ENCODE measurements around the gene MED29.

The MED29 gene

DNA sequence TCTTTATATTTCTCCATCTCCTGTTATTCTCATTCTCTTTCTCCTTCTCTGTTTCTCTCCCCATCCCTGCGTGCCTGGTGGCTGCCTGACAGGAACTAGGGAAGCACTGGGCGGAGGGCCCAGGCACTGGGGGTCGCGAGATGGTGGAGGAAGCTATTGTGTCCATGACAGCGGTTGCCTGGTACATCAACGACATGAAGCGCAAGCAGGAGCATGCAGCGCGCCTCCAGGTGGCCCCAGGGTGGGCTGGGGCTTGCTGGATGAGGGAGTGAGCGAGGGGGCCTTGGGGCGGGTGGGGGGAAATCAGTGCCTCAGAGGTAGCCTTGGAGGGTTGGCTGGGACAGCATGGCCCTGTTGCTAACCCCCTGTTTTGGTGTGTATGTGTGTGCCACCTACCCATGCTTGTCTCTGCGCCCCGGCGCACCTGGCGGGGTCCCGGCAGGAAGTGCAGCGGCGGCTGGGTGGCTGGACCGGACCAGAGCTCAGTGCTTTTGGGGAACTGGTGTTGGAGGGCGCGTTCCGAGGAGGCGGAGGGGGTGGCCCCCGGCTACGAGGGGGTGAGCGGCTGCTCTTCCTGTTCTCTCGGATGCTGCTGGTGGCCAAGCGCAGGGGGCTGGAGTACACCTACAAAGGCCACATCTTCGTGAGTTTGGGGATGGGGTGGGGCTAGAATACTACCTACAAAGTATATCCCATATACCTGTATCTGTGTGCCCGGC, 26.4 kb downstream of the MED29 start:
- Mint-ChIP-seq H3K36me3 (ENCODE audit: low read depth) (peaks cover 9% of the 10 kb centered on the region), H3K9me3 (no peaks in the 10 kb centered on the region), H3K4me1 (ENCODE audit: low read depth) (peaks cover 12% of the 10 kb centered on the region), H3K27ac (no peak overlapping the region), H3K4me3 (peak overlapping the region; percentile 40), H3K27me3 (ENCODE audit: low read depth) (no peaks in the 10 kb centered on the region)

DNA sequence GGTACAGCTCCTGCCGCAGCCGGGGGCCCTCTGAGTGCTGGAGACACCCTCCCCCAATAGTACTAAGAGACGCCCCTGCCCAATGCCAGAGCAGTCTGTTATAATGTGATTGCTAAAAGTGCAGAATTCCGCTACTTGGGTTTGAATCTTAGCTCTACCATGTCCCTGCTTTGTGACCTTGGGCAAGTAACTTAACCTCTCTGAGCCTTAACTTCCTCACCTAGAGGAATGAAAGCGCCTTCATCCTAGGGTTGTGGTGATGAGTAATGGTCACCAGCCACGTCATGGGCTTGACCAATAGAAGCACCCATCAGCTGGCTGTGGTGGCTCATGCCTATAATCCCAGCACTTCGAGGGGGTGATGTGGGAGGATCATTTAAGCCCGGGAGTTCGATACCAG, 27.8 kb downstream of the MED29 start:
- Mint-ChIP-seq H3K9me3 (no peaks in the 10 kb centered on the region), H3K27ac (no peak overlapping the region), H3K4me3 (no peak overlapping the region), H3K4me1 (ENCODE audit: low read depth) (peaks cover 9% of the 10 kb centered on the region), H3K36me3 (ENCODE audit: low read depth) (peaks cover 13% of the 10 kb centered on the region), H3K27me3 (ENCODE audit: low read depth) (no peaks in the 10 kb centered on the region)

DNA sequence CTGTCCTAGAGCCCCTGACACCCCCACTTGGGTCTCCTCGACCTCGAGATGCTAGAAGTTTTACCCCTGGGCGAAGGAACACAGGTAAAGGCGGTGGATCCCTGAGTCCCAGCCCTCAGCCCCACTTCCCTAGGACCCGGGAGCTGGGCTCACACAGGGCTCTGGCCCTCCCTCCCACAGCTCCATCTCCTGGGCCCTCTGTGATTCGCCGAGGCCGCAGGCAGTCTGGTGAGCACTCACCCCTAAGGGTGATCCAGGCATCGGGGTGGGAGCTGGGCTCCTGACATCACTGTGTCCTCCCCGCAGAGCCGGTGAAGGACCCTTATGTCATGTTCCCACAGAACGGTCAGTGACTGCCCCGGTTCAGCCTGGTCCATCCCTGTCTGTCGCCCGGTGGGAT, 29.6 kb downstream of the MED29 start:
- H3K4me3 Mint-ChIP-seq, result no peak overlapping the region
- no peak overlapping the region for H3K27ac Mint-ChIP-seq
- H3K36me3 Mint-ChIP-seq (ENCODE audit: low read depth), result peaks cover 22% of the 10 kb centered on the region
- H3K4me1 Mint-ChIP-seq (ENCODE audit: low read depth), result peaks cover 2% of the 10 kb centered on the region
- no peaks in the 10 kb centered on the region for H3K9me3 Mint-ChIP-seq
- H3K27me3 Mint-ChIP-seq (ENCODE audit: low read depth), result no peaks in the 10 kb centered on the region

DNA sequence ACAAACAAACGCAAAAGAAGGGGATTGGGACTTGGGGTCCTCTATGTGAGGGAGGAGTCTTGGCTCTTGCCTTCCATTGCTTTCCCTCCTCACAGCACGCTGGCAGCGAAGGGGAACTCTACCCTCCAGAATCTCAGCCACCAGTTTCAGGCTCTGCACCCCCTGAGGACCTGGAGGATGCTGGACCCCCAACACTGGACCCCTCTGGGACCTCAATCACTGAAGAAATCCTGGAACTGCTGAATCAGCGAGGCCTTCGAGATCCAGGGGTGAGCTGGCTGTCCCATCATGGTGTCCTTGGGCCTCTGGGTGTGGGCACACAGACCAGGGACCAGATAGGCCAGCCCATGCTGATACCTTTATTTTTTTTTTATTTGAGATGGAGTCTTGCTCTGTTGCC, 30.8 kb downstream of the MED29 start:
- peaks cover 24% of the 10 kb centered on the region for H3K36me3 Mint-ChIP-seq (ENCODE audit: low read depth)
- peaks cover 4% of the 10 kb centered on the region for H3K4me1 Mint-ChIP-seq (ENCODE audit: low read depth)
- no peak overlapping the region for H3K4me3 Mint-ChIP-seq
- no peak overlapping the region for H3K27ac Mint-ChIP-seq
- no peaks in the 10 kb centered on the region for H3K27me3 Mint-ChIP-seq (ENCODE audit: low read depth)
- H3K9me3 Mint-ChIP-seq, result no peaks in the 10 kb centered on the region

DNA sequence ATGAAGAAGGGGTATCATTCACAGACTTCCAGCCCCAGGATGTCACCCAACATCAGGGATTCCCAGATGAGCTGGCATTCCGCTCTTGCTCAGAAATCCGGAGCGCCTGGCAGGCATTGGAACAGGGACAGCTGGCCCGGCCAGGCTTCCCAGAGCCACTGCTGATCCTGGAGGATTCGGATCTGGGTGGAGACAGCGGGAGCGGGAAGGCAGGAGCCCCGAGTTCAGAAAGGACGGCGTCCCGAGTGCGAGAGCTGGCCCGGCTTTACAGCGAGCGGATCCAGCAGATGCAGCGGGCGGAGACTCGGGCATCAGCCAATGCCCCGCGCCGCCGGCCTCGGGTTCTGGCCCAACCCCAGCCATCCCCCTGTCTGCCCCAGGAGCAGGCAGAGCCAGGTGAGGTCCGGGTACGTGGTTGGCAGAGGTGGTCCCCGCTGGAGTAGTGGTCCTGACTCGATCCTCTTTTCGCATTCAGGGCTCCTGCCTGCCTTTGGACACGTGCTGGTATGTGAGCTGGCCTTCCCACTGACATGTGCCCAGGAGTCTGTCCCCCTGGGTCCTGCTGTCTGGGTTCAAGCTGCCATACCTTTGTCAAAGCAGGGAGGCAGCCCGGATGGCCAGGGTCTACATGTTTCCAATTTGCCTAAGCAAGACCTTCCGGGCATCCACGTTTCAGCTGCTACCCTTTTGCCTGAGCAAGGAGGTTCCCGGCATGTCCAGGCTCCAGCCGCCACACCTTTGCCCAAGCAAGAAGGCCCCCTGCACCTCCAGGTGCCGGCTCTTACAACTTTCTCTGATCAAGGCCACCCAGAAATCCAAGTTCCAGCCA, 32.3 kb downstream of the MED29 start:
- no peak overlapping the region for H3K27ac Mint-ChIP-seq
- H3K36me3 Mint-ChIP-seq (ENCODE audit: low read depth), result peaks cover 21% of the 10 kb centered on the region
- no peak overlapping the region for H3K4me3 Mint-ChIP-seq
- no peaks in the 10 kb centered on the region for H3K27me3 Mint-ChIP-seq (ENCODE audit: low read depth)
- no peaks in the 10 kb centered on the region for H3K9me3 Mint-ChIP-seq
- H3K4me1 Mint-ChIP-seq (ENCODE audit: low read depth), result peaks cover 2% of the 10 kb centered on the region

DNA sequence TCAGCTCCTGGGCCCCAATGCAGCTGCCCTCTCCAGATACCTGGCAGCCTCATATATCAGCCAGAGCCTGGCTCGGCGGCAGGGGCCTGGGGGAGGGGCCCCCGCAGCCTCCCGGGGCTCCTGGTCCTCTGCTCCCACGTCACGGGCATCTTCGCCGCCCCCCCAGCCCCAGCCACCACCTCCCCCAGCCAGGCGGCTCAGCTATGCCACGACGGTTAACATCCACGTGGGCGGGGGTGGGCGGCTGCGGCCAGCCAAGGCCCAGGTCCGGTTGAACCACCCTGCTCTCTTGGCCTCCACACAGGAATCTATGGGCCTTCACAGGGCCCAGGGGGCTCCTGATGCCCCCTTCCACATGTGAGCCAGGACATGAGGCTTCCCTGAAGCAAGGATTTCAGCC, 33.8 kb downstream of the MED29 start:
- no peak overlapping the region for H3K27ac Mint-ChIP-seq
- peaks cover 15% of the 10 kb centered on the region for H3K36me3 Mint-ChIP-seq (ENCODE audit: low read depth)
- peaks cover 2% of the 10 kb centered on the region for H3K4me1 Mint-ChIP-seq (ENCODE audit: low read depth)
- H3K27me3 Mint-ChIP-seq (ENCODE audit: low read depth), result no peaks in the 10 kb centered on the region
- H3K4me3 Mint-ChIP-seq, result no peak overlapping the region
- no peaks in the 10 kb centered on the region for H3K9me3 Mint-ChIP-seq

DNA sequence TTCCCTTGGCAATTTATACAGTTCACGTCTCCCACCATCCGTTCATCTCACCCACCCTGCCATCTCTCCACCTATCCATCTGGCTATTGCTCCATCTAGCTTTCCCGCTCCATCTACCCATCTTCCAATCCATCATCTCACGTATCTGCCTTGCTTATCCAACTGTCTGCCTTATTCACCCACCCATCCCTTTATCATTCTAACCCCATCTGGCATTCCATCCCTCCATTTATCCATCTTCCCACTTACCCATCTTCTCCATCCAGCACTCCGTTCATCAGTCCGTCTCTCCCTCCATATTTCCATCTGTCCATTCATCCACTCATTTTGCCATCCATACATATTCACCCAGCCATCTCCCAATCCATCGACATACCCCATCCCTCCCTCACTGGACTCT, 34.6 kb downstream of the MED29 start:
- peaks cover 6% of the 10 kb centered on the region for H3K4me1 Mint-ChIP-seq (ENCODE audit: low read depth)

DNA sequence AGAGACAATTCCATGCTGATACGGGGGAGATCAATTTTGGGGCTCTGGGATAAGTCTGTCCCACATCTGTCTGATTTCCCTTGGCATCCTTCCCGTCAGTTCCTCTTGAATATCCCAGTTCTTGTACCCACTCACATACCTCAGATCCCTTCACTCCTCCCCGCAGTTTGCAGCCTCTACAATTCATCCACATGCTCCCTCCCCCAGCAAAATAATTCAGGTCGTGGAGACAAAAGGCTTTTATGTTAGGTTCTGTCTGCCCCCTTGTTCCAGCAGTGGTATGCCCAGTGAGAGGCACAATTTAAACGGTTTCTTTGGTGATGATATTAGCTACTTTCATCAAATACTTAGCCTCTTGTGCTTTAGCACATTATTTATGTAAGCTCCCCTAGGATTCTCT, 35.0 kb downstream of the MED29 start:
- Mint-ChIP-seq H3K27me3 (ENCODE audit: low read depth) (no peaks in the 10 kb centered on the region), H3K36me3 (ENCODE audit: low read depth) (peaks cover 18% of the 10 kb centered on the region), H3K9me3 (no peaks in the 10 kb centered on the region), H3K4me3 (no peak overlapping the region), H3K27ac (no peak overlapping the region), H3K4me1 (ENCODE audit: low read depth) (peaks cover 11% of the 10 kb centered on the region)

More for the DNA sequence above, 34.6 kb downstream of the MED29 start:
- Mint-ChIP-seq H3K9me3 (no peaks in the 10 kb centered on the region), H3K4me3 (no peak overlapping the region), H3K27ac (no peak overlapping the region), H3K36me3 (ENCODE audit: low read depth) (peaks cover 15% of the 10 kb centered on the region), H3K27me3 (ENCODE audit: low read depth) (no peaks in the 10 kb centered on the region)

DNA sequence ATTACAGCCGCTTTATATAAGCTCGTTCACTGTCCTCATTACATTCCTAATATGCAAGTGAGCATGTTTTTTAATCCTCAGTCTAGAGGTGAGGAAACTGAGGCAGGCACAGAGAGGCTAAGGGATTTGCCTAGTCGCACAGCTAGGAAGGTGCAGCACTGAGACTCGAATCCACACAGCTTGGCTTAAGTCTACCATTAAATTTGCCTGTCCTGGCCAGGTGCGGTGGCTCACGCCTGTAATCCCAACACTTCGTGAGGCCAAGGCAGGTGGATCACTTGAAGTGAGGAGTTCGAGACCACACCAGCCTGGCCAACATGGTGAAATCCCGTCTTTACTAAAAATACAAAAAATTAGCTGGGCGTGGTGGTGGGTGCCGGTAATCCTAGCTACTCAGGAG, 36.5 kb downstream of the MED29 start:
- H3K4me1 Mint-ChIP-seq (ENCODE audit: low read depth), result peaks cover 13% of the 10 kb centered on the region
- peaks cover 25% of the 10 kb centered on the region for H3K36me3 Mint-ChIP-seq (ENCODE audit: low read depth)
- no peak overlapping the region for H3K4me3 Mint-ChIP-seq
- H3K9me3 Mint-ChIP-seq, result no peaks in the 10 kb centered on the region
- H3K27me3 Mint-ChIP-seq (ENCODE audit: low read depth), result no peaks in the 10 kb centered on the region
- H3K27ac Mint-ChIP-seq, result no peak overlapping the region

DNA sequence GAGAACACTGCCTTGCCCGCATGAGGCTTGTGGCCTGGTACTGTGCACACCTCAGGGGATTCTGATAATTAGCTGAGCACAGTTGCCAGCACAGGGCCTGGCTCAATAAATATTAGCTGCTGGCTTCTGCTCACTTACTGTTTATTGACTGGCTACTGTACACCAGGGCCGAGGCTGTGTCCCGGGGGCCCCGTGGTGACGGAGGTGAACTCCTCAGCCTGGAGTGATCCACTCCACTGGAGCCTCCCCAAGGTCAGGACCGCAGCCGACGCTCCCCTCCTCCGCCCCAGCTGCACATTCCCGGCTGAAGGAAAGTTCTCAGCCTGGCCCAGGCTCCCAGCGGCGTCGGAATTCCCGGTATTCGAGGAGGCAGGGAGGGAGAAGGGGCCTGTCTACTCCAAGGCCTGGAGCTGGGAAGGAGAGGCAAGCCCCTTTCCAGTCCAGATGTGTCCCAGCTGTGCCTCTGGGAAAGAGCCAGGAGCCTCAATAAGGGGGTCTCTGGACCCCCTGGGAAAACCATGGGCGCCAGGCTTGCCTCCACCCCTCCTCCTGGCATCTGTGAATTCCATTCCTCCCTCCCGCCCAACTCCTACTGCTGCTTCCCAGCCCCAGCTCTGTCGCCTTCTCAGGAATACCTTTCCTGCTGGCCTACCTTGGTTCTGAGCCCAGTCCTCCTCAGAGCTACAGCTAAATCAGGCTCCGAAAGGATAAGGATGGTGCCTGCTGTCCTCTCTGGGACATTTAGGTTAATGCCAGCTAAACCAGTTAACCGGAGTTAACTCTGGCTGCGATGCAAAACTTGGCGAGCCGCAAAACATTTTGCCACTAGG, 37.3 kb downstream of the MED29 start:
- Mint-ChIP-seq H3K9me3 (no peaks in the 10 kb centered on the region), H3K27ac (no peak overlapping the region), H3K27me3 (ENCODE audit: low read depth) (no peaks in the 10 kb centered on the region), H3K4me1 (ENCODE audit: low read depth) (peaks cover 20% of the 10 kb centered on the region), H3K4me3 (no peak overlapping the region), H3K36me3 (ENCODE audit: low read depth) (peaks cover 30% of the 10 kb centered on the region)

DNA sequence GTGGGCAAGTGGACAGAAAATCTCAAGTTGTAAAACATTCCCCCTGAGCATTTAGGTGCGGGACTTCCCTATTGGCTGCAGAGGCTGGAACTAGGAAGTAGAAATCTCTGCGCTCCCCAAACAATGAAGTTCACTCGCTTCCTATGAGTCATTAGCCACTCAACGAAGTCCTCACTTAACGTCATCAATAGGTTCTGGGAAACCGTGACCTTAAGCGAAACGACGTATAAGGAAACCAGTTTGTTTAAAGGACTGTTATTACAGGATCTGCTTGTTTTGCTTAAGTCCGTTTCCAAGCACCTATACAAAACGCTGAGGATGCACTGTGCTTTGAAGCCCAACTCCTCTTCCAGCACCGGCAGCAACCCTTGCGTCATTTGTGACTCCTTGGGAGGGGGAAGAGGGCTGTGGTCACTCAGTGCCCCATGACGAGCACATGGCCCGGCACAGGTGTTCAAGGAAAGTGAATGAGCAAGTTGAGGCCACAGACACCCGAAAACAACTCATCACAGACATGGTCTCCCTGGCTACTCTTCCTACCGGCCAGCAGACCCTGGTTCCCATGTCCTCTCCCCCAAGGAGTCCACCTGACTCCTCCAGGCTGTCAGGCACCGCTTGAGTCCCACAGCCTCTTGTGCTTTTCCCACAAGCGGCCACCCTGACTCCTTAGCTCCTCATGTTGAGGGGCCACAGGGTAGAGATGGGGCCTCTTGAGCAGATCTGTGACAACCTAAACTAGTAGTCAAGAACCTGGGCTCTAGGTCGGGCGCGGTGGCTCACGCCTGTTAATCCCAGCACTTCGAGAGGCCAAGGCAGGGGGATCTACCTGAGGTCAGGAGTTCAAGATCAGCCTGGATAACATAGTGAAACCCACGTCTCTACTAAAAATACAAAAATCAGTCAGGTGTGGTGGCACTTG, 39.8 kb downstream of the MED29 start:
- Mint-ChIP-seq H3K4me1 (ENCODE audit: low read depth) (peaks cover 34% of the 10 kb centered on the region), H3K9me3 (no peaks in the 10 kb centered on the region), H3K4me3 (peak overlapping the region; percentile 50), H3K27me3 (ENCODE audit: low read depth) (no peaks in the 10 kb centered on the region), H3K36me3 (ENCODE audit: low read depth) (peaks cover 35% of the 10 kb centered on the region), H3K27ac (peak overlapping the region; percentile 93)

DNA sequence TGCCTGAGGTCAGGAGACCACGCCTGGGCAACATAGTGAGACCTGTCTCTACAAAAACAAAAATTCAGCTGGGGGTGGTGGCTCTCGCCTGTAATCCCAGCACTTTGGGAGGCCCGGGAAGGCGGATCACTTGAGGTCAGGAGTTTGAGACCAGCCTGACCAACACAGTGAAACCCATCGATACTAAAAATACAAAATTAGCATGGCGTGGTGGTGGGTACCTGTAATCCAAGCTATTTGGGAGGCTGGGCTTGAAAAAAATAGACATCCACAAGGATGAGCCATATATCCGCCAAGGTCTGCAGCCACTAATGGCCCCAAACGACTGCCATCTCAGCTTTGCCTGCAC, 41.5 kb downstream of the MED29 start:
- Mint-ChIP-seq H3K27me3 (ENCODE audit: low read depth) (peaks cover 3% of the 10 kb centered on the region), H3K4me3 (no peak overlapping the region), H3K27ac (peak overlapping the region; percentile 74), H3K9me3 (no peaks in the 10 kb centered on the region), H3K36me3 (ENCODE audit: low read depth) (peaks cover 35% of the 10 kb centered on the region), H3K4me1 (ENCODE audit: low read depth) (peaks cover 42% of the 10 kb centered on the region)

DNA sequence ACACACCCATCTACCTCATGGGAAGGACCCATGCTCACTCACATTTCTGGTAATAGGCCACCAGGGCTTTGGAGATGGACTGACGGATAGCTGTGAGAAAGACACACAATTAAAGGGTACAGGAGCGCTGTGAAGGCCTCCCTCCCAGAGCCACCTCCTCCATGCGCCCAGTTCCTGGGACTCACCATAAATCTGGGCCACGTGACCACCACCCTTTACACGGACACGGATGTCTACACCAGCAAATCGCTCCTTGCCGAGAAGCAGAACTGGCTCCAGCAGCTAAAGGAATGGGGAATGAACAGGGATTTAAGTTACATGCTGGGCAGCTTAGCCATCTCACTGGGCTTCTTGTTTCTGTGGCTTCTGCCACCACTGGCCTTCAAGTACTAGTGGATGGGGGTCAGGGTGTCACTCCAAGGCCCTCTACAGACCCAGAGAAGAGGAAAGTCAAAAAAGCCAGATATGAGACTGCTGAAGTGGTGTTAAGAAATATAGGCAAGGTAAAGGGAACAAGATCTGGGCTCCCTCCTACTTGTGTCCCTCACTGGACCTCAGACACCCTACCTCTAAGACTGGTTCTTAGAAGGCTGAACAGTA, 42.4 kb downstream of the MED29 start:
- Mint-ChIP-seq H3K4me1 (ENCODE audit: low read depth) (peaks cover 42% of the 10 kb centered on the region), H3K4me3 (peak overlapping the region; percentile 32), H3K9me3 (no peaks in the 10 kb centered on the region), H3K27me3 (ENCODE audit: low read depth) (peaks cover 3% of the 10 kb centered on the region), H3K36me3 (ENCODE audit: low read depth) (peaks cover 35% of the 10 kb centered on the region), H3K27ac (no peak overlapping the region)
